ENCODE results near the gene TSPAN32.

DNA sequence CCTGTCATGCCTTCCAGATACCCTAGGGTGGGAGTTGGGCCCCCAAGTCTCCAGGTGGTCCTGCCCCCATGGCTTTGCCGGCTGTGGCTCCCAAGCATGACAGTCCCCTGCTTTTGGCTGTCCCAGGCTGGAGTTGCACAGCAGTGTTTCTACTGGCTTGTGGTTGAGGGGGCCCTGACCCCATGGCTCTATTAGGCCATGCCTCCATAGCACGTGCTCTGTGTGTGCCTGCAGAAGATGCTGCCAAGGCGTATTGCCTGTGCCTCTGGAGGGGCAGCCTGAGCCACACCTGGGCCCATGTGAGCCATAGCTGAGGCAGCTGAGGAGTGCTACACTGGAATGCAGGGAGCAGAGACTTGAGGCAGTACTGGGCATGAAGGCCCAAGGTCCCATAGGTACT lies 49.9 kb downstream of the TSPAN32 start:
- TF ChIP-seq REST (IDR thresholded peaks at IDR 0.05; ENCODE audit: low read depth) (no peak), TAF1 (IDR thresholded peaks at IDR 0.05; ENCODE audit: low read depth) (no peak)

Measured in Ishikawa (cell line).